Sigmoid colon (tissue), 7 donors: ENCODE measurements around the gene C11orf16. TPM values are rescaled to one million over a fixed set of nuclear protein-coding genes. Genes with fewer than 3 reads are reported as not detected.

Experiments used
- DNase-seq: peaks from one replicate; pipeline ENCODE4 v3.0.0-alpha.2; 2019
- H3K27ac ChIP-seq, 4 donors: fragments of 200-600 bp; sonication (generic); one replicate each; pipeline ENCODE4 v1.5.1; 2016 to 2019; ENCODE audit warnings: mild to moderate bottlenecking in 1 of 4
- H3K27me3 ChIP-seq, 3 donors: fragments of 200-600 bp; sonication (generic); one replicate each; pipeline ENCODE4 v1.5.1; 2019; ENCODE audit warnings: mild to moderate bottlenecking in 1 of 3
- H3K36me3 ChIP-seq, 4 donors: fragments of 200-600 bp; sonication (generic); one replicate each; pipeline ENCODE4 v1.5.1; 2016 to 2019
- H3K4me1 ChIP-seq, 4 donors: fragments of 200-600 bp; sonication (generic); one replicate each; pipeline ENCODE4 v1.5.1; 2017 to 2019
- H3K4me3 ChIP-seq, 4 donors: fragments of 200-600 bp; sonication (generic); one replicate each; pipeline ENCODE4 v1.5.1; 2017 to 2019; ENCODE audit warnings: mild to moderate bottlenecking in 2 of 4, moderate library complexity in 1 of 4
- H3K9me3 ChIP-seq, 4 donors: fragments of 200-600 bp in 3 of 4; sonication (generic) in 3 of 4; one replicate each; pipeline versions ENCODE4 v1.5.1 to v1.6.1; 2013 to 2019
- CTCF ChIP-seq, 4 experiments: fragments of 450-650 bp in 3 of 4; fragments of 200-600 bp in 1 of 4; IDR thresholded peaks; one replicate each; pipeline ENCODE4 v1.5.1; 2016 to 2019; ENCODE audit warnings: antibody characterized with exemption in 4 of 4, mild to moderate bottlenecking in 3 of 4, moderate library complexity in 2 of 4
- EP300 ChIP-seq, 4 donors: sonication (generic); formaldehyde crosslinking; IDR thresholded peaks; one replicate each; pipeline ENCODE4 v1.6.1; 2017; ENCODE audit warnings: antibody characterized with exemption in 4 of 4
- POLR2A ChIP-seq, 2 donors: fragments of 450-650 bp; IDR thresholded peaks; one replicate each; pipeline ENCODE4 v1.6.1; 2016; ENCODE audit warnings: antibody characterized with exemption in 2 of 2, mild to moderate bottlenecking in 2 of 2, moderate library complexity in 2 of 2
- POLR2AphosphoS5 ChIP-seq, 4 donors: sonication (generic); formaldehyde crosslinking; IDR thresholded peaks; one replicate each; pipeline ENCODE4 v1.6.1; 2017; ENCODE audit warnings: antibody characterized with exemption in 4 of 4
- WGBS, 2 donors: extraction: QIAGEN DNeasy Blood & Tissue Kit; methylation state at CpG; one replicate each; pipeline ENCODE4 v1.1.7; 2013; 5-methylcytosine and 5-hydroxymethylcytosine counted together
- intact Hi-C: fragments of 100-400 bp; cut with DNase I; formaldehyde crosslinking; loops from one replicate; pipeline ENCODE4 v1.15.1; 2023
- polyA plus RNA-seq, 3 donors: library from polyadenylated mRNA; stranded (reverse); fragments of 200-250 nt; gene quantifications; one replicate each; pipeline ENCODE4 v1.2.3, GENCODE V29; 2013
- total RNA-seq, 4 donors: library from RNA; depleted of rRNA; stranded (reverse); fragments of >200 nt; gene quantifications; one replicate each; pipeline ENCODE4 v1.1.0, GENCODE V29; 2016
- donor health status: healthy with polysubstance abuse.
- donor health status: Bipolar disorder and iron deficiency.
- donor health status: healthy.

The C11orf16 gene
- total and polyA plus RNA-seq, 7 donors = not detected

- Histone ChIP-seq H3K4me3 (no peak overlapping the region), H3K9me3 (no peaks in the 10 kb centered on the region), H3K4me1 (no peaks in the 10 kb centered on the region), H3K36me3 (no peaks in the 10 kb centered on the region), H3K27ac (no peak overlapping the region), H3K27me3 (no peaks in the 10 kb centered on the region)
- DNase-seq = no peak
- WGBS, 2 donors = 84 to 93% methylated on average over 2 of the region's 2 CpGs
- intact Hi-C loops = no loop called here
- TF ChIP-seq POLR2AphosphoS5 (IDR thresholded peaks at IDR 0.05) (no peak), POLR2A (IDR thresholded peaks at IDR 0.05) (no peak), CTCF (IDR thresholded peaks at IDR 0.05) (no peak), EP300 (IDR thresholded peaks at IDR 0.05) (no peak)
Observed at GRCh38 chr11:8971196-8971923, 38.6 kb upstream of the C11orf16 start.

GRCh38 chr11:8967184-8967583, 34.4 kb upstream of the C11orf16 start:
- intact Hi-C loops = loop anchor here (5.0 kb wide), 1 partner anchor 170 kb away; no protein-coding TSS in a partner anchor
- peaks cover 0 to 25% (median 23%) of the 10 kb centered on the region in 4 donors for H3K4me1 ChIP-seq

GRCh38 chr11:8964324-8965320, 31.9 kb upstream of the C11orf16 start, which contains the start of gene TMEM9B:
Gene TMEM9B, minus strand, starts transcription at chr11:8964442. Its CDS starts 129 bp downstream, at chr11:8964313.
- peaks cover 0 to 37% (median 32%) of the 10 kb centered on the region in 4 donors for H3K4me1 ChIP-seq
- WGBS, 2 donors = 0% methylated on average over 67 of the region's 67 CpGs

More at GRCh38 chr11:8967184-8967583, 34.4 kb upstream of the C11orf16 start:
- Histone ChIP-seq H3K9me3 (no peaks in the 10 kb centered on the region), H3K4me3 (no peak overlapping the region), H3K27ac (no peak overlapping the region), H3K36me3 (no peaks in the 10 kb centered on the region), H3K27me3 (no peaks in the 10 kb centered on the region)
- TF ChIP-seq EP300 (IDR thresholded peaks at IDR 0.05) (no peak), POLR2A (IDR thresholded peaks at IDR 0.05) (no peak), CTCF (IDR thresholded peaks at IDR 0.05) (no peak), POLR2AphosphoS5 (IDR thresholded peaks at IDR 0.05) (no peak)
- DNase-seq = no peak
- 84 to 88% methylated on average over 8 of the region's 8 CpGs for WGBS, 2 donors

More at GRCh38 chr11:8964324-8965320, 31.9 kb upstream of the C11orf16 start, which contains the start of gene TMEM9B:
- Histone ChIP-seq H3K27me3 (no peaks in the 10 kb centered on the region), H3K9me3 (no peaks in the 10 kb centered on the region), H3K4me3 (peak within 1 kb of the TSS; percentile 65 to 91 (median 78)), H3K36me3 (no peaks in the 10 kb centered on the region), H3K27ac (peak within 1 kb of the TSS; percentile 92 to 98 (median 96))
- DNase-seq = peak; percentile 94
- TF ChIP-seq EP300 (IDR thresholded peaks at IDR 0.05) (peak in 2 of 4 donors; percentile 24 to 49), CTCF (IDR thresholded peaks at IDR 0.05) (no peak), POLR2A (IDR thresholded peaks at IDR 0.05) (peak; percentile 94 to 95), POLR2AphosphoS5 (IDR thresholded peaks at IDR 0.05) (peak; percentile 89 to 96 (median 94))
- intact Hi-C loops = loop anchor here (5.0 kb wide), 4 partner anchors 92 to 282 kb away; partner anchors contain the start of genes RPL27A and TRIM66
